CD4-positive, alpha-beta T cell treated with Interleukin-1 beta for 1 hour (primary cell): ENCODE data around the gene NAP1L4.
"Not testable (repeated sequence)": the region's sequence is repeated elsewhere in the genome, so short reads cannot be mapped to it uniquely, and the experiment has no call there.

ENCODE experiments used
- DNase-seq, 2 donors: peaks; one replicate each; pipeline ENCODE4 v3.0.0-alpha.2; 2020 to 2022

Gene NAP1L4

GRCh38 chr11:2954263-2954662 lies 37.9 kb downstream of the NAP1L4 start:
- DNase-seq, result no peak

GRCh38 chr11:2952290-2952689 lies 39.8 kb downstream of the NAP1L4 start:
- DNase-seq, result no peak

GRCh38 chr11:2951231-2952110 lies 40.7 kb downstream of the NAP1L4 start:
- DNase-seq, result no peak

- no peak for DNase-seq
Measured at GRCh38 chr11:2950825-2951224, 41.3 kb downstream of the NAP1L4 start.

GRCh38 chr11:2949920-2950319 lies 42.2 kb downstream of the NAP1L4 start:
- no peak for DNase-seq

GRCh38 chr11:2947744-2948143 lies 44.4 kb downstream of the NAP1L4 start:
- no peak for DNase-seq

- no peak for DNase-seq
Measured at GRCh38 chr11:2945757-2946287, 46.3 kb downstream of the NAP1L4 start.

- DNase-seq, result peak; percentile 33 to 63
Measured at GRCh38 chr11:2945031-2945756, 46.9 kb downstream of the NAP1L4 start.

GRCh38 chr11:2944530-2944929 lies 47.6 kb downstream of the NAP1L4 start:
- DNase-seq, result no peak

GRCh38 chr11:2943711-2944118 lies 48.4 kb downstream of the NAP1L4 start:
- no peak for DNase-seq

- DNase-seq, result no peak
Measured at GRCh38 chr11:2942872-2943710, 49.0 kb downstream of the NAP1L4 start.

GRCh38 chr11:2942447-2942846 lies 49.7 kb downstream of the NAP1L4 start:
- no peak for DNase-seq

GRCh38 chr11:2940921-2941821 lies 51.0 kb downstream of the NAP1L4 start:
- DNase-seq, result peak in 1 of 2 donors; percentile 33

- DNase-seq, result peak; percentile 49 to 75
Measured at GRCh38 chr11:2940147-2940920, 51.8 kb downstream of the NAP1L4 start.

- DNase-seq, result not testable (repeated sequence)
Measured at GRCh38 chr11:2938458-2939418, 53.4 kb downstream of the NAP1L4 start.

GRCh38 chr11:2937641-2938457 lies 54.3 kb downstream of the NAP1L4 start:
- DNase-seq, result not testable (repeated sequence)

GRCh38 chr11:2934611-2935239 lies 57.4 kb downstream of the NAP1L4 start:
- DNase-seq, result no peak

- DNase-seq, result no peak
Measured at GRCh38 chr11:2934021-2934550, 58.0 kb downstream of the NAP1L4 start.
